ENCODE results near the gene CHD1L.

- TF ChIP-seq CTCF (IDR thresholded peaks at IDR 0.05) (no peak), POLR2A (IDR thresholded peaks at IDR 0.05) (no peak)
Observed at GRCh38 chr1:147246044-147246690, 3.7 kb downstream of the CHD1L start.

Measured in ovary (tissue), 3 donors.